ENCODE results near the gene GIMAP5.

GIMAP5 gene

DNA sequence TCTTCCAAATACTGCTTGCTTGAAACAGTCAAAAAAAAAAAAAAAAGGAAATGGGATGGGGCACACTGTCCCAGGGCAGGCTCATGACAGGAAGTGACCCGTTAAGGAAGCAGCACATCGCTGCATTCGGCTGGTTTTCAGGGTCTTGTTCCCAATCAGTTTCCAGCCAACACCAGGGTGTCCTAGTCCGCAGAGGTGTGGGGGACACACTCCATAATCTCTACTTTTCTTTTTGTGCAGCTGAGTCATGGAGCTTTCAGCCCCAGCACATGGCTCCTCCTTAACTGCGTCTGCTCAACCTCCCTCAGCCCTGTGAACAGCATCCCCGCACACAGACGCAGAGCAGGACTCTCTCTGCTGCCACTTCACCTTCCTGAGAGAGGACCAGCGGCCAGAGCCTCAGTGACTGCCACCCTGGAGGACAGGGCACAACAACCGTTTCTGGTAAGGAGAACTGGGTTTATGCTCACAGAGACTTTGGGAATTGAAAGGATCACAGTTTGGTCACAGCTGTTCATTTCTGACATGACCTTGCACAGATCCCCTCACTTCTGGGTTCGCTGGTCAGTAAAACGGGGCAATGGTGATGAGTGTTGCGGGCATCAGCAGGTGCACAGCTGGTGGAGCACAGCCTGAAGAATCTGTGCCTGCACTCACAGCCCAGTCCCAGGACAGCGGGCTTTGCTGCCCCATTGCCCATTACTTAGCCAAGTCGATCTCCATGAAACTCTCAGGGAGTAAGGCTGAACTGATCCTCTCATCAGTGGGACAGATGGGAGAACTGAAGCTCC, at the start of gene GIMAP5:
GIMAP5 (plus strand) TSS at position 154 of the 791 bp plus-strand sequence. CDS start 3,467 bp downstream, outside the sequence.
- no peak for FAIRE-seq

DNA sequence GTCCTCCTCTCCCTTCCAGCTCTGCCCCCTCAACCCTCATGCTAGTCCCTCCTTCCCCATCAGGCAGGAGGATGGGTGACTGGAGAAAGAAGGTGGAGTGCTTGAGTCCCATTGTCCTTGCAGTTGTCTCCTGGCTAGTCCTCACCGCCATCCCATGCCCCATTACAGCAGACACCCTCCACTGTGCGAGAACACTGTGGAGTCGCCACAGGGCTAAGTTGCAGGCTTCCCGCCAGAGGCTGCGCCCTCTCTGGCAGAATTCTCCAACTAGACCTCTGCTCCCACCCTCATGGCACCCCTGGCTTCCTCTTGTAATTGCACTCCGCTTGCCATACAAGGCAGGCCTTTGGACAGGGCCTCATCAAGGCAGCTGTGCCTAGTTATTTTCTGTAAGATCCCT, 48.6 kb upstream of the GIMAP5 start:
- FAIRE-seq: no peak

DNA sequence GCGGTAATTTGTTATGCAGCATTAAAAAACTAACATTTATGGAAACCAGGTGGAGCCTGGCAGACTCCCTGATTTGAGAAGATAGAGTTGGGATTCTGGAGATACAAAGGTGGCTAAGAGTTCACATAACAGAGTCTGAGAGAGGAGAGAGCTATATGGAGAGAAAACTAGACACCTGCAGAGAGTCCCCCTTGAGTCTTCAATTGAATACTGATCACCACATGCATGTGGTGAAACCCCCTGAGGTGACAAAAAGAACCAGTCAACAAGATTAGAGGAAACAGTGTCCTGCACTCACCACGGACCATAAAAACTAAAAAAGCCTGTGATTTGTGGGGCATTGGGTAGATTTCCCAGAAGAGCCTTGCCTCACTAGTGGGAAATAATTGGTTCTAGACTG, 41.6 kb upstream of the GIMAP5 start:
- no peak for FAIRE-seq

- no peak for FAIRE-seq
These were observed 34.0 kb upstream of the GIMAP5 start for GRCh38 chr7:150703209-150703608.

DNA sequence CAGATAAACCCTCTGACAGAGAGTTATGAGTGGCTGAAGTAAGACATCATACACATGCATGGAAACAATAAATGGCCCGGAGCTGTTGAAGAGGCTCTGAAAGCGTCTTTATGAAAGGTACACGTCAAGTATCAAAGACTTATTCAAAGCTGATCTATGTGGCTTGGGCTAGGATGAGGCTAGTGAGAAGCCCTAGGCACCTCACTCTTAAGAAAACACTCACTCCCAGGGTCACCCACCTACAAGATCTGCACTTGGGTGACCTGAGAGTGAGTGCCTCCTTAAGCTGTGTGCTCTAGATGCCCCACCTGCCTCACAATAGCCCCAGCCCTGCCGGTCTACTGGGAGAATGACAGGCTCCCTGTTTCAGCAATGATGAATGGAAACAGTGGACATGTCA, 21.9 kb upstream of the GIMAP5 start:
- FAIRE-seq: no peak

GRCh38 chr7:150715738-150716137, 21.5 kb upstream of the GIMAP5 start:
- no peak for FAIRE-seq

GRCh38 chr7:150716368-150716767, 20.9 kb upstream of the GIMAP5 start, which contains the start of gene GIMAP1:
TSS of gene GIMAP1 (plus strand) at chr7:150716613. CDS start at chr7:150719048, 2,435 bp downstream.
- no peak for FAIRE-seq

DNA sequence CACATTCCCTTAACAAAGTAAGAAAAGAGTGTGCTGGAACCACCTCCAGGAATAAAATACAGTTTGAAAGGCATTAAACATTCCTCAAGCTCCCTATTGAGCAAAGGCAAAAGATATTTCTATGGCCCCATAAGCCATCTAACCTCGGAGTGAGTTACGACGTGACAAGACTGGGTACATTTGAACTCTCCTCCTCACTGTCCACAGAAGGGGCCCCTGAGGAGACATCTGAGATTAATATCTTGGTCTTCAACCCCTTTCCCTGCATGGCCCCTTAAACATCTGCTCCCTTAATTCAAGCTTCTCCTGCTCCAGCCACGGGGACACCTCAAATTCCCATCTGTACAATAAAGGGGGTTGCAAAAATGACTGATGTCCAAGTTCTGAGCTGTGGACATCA, 20.3 kb upstream of the GIMAP5 start:
- no peak for FAIRE-seq

- FAIRE-seq: no peak
These were observed 19.3 kb upstream of the GIMAP5 start for GRCh38 chr7:150717814-150718420.

- no peak for FAIRE-seq
These were observed 17.8 kb upstream of the GIMAP5 start for GRCh38 chr7:150719436-150719835.

GRCh38 chr7:150719960-150720891, 17.0 kb upstream of the GIMAP5 start:
- FAIRE-seq: no peak

DNA sequence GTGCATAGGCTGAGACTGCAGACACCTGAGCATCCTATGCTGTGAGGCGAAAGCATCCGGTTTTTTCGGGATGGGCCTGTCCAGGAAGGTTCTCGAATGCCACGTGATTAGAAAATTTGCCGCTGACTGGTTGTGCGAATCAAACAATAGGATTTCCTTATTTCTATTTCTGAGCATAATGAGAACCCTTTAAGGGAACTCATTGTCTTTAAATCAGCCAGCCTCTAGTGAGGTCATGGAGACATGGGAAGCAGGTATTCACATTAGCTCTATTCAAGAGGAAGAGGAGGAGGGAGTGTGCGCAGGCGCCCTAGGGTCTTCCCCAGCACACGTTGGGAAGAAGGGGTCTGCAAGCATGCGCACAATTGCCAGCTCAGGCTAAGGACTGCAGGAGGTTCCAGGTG, 15.2 kb upstream of the GIMAP5 start:
- no peak for FAIRE-seq

DNA sequence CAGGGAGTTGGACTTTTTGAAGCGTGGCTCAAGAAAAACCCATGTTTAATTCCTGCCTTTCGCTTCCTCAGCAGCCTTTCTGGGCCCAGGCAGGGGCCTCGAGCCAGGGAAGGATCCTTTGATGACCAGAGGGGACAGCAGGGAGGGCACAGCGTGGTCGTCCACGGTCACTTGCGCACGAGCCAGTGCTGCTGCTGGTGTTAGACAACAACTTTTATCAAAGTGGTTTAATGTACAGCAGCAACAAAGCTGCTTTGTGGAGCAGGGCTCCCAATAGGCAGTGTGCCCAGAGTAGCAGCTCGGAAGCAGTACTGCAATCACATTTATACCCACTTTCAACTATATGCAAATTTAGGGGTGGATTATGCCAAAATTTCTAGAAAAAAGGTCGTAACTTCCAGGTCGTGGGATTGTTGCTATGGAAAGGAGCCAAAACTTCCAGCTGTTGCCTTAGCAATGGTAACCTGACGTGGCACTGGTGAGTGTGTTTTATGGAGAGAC, 14.7 kb upstream of the GIMAP5 start:
- no peak for FAIRE-seq

- FAIRE-seq: no peak
These were observed 13.8 kb upstream of the GIMAP5 start for GRCh38 chr7:150723467-150723866.

DNA sequence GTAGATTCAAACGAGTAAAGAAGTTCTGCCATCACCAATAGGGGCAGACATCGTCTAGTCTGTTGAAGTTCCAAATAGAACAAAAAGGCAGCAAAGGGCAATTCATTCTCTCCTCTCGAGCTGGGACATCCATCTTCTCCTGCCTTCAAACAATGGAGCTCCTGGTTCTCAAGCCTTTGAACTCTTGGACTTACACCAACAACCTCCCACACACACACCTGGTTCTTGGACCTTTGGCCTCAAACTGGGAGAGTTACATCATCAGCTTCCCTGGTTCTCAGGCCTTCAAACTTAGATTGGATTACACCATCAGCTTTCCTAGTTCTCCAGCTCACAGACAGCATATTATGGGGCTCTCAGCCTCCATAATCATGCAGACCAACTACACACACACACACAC, 9.8 kb upstream of the GIMAP5 start:
- FAIRE-seq: no peak

DNA sequence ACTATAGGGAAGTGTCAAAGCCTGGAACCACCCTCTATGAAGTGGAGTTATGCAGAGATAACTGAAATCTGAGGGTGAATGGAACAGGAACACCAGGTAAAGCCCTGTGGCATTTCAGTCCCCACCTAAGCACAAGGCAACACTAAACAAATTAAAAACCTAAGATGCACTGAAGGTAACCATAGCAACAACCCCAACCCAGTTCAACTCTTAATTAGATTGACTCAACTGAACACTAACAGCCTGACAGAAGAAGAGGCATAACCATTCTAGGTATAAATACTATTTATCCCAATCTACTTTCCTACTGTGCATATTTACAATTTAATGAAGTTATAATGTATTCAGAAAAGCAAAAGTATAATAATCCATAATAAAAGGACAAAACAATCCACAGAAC, 9.2 kb upstream of the GIMAP5 start:
- no peak for FAIRE-seq

DNA sequence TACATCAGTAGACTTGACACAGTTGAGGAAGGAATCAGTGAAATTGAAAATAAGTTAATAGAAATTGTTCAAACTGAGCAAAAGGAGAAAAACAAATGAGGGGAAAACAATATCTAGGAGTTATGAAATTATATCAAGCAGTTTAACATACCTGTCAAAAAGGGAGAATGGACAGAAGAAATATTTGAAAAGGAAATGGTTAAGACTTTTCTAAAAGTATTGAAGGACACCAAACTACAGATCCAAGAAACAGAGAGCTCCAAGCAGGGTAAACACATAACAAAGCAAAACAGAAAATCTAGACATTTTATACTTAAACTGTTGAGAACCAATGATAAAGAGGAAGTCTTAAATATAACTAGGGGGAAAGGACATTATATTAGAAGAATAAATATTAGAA, 8.6 kb upstream of the GIMAP5 start:
- FAIRE-seq: no peak

- FAIRE-seq: no peak
These were observed 5.3 kb upstream of the GIMAP5 start for GRCh38 chr7:150731916-150732315.

DNA sequence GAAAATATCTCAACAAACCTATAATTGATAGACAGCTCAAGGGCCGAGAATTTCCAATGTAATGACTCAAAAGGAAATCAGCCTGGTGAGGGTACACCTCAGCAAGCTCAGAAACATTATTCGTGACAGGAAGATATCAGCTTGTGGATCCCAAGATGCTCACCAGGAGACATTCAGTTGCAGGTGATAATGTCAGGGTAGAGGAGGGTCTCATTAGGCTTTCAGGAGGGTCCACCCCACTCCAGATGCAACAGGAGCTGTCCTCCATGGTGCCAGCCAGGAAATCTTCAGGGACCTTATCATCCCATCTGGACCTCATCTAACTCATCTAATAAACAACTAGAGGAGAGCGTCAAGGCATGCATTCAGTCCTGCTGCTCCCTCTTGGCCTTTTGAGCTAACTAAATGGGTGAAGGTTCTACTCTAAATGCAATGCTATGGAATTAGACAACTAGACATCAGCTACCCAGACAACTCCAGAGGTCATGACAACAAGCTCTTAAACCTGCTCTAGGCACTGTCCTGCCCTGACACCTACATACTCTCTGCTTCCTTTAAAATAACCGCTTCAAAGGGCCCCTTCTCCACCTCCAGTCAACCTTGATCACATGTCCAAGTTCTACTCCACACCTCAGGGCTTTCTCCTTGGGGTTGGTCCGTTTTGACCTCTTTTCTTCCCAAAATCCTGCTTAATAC, 4.3 kb upstream of the GIMAP5 start:
- no peak for FAIRE-seq

DNA sequence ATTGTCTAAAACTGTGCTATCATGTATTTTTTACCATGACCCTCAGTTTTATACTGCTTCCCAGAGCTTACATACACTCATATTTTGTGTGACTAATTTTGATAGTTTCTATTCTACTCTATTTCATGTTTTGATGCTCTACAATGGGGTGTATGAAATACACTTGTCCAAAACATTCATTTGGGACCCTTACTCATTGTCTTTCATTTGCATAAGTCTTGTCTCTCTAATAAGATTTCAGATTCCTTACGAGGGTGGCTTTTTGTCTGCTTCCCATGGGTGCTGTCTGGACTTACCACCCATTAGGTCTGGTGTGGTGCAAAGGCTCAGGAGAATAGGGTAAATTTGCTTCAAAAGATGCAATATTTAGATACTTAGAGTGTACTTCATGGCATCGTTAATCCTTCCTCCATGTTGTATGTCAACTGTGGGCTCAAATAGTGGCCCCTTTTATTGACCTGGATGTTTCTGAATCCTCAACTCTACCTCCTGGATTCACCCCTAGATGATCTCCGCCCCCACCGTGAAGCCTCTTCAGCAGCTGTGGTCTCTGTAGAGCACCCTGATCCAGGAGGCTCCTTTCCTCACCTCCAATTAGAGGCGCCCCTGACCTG, 3.6 kb upstream of the GIMAP5 start:
- FAIRE-seq: no peak

DNA sequence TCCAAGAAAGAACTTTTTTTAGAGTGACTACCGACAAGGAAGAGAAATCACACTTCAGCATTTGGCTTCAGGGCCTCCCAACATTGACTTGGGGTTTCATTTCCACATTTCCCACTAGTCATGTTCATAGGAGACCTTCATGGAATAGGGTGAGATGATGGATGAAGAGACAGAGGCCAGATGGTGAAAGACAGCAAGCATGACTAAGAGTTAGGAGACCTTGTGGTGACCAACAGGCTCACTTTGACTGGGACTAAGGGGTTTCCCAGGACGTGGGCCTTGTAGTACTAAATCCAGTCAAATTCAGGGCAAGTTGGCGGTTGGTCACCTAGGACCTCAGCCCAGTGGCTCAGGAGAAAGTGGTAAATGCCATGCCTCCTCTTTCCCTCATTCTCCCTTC, 3.0 kb upstream of the GIMAP5 start:
- no peak for FAIRE-seq
